Retinal pigment epithelial cell (primary cell): ENCODE results near the gene IL20RB.
"Not testable (repeated sequence)": the region's sequence is repeated elsewhere in the genome, so short reads cannot be mapped to it uniquely, and the experiment has no call there.

ENCODE experiments used
- DNase-seq: peaks from one replicate; pipeline ENCODE4 v3.0.0-alpha.2; 2010; ENCODE audit warnings: low read depth
- H3K4me3 ChIP-seq: 2 replicates; pipeline ENCODE4 v1.5.1; 2011; ENCODE audit warnings: mild to moderate bottlenecking, low read length, control low read depth, moderate library complexity
- CTCF ChIP-seq: conservative IDR thresholded peaks from 2 replicates; pipeline ENCODE4 v1.5.1; 2011; ENCODE audit warnings: low read depth, low read length, control low read depth, inconsistent platforms

Gene IL20RB

GRCh38 chr3:136992115-136992514, 34.3 kb downstream of the IL20RB start:
- TF ChIP-seq CTCF = no peak
- no peak for DNase-seq
- H3K4me3 ChIP-seq = no peak overlapping the region

GRCh38 chr3:136994772-136995516, 37.2 kb downstream of the IL20RB start:
- H3K4me3 ChIP-seq = no peak overlapping the region
- DNase-seq = peak; percentile 94
- TF ChIP-seq CTCF = no peak

GRCh38 chr3:136995652-136996051, 37.9 kb downstream of the IL20RB start:
- no peak for DNase-seq

GRCh38 chr3:137000039-137000438, 42.3 kb downstream of the IL20RB start:
- DNase-seq = no peak
- TF ChIP-seq CTCF = no peak
- H3K4me3 ChIP-seq = no peak overlapping the region

More at GRCh38 chr3:136995652-136996051, 37.9 kb downstream of the IL20RB start:
- TF ChIP-seq CTCF = no peak
- H3K4me3 ChIP-seq = no peak overlapping the region

GRCh38 chr3:137007376-137007775, 49.6 kb downstream of the IL20RB start:
- H3K4me3 ChIP-seq, DNase-seq: not testable (repeated sequence)

GRCh38 chr3:137008131-137008530, 50.3 kb downstream of the IL20RB start:
- no peak for DNase-seq
- no peak for TF ChIP-seq CTCF
- H3K4me3 ChIP-seq = no peak overlapping the region

- DNase-seq = no peak
- TF ChIP-seq CTCF = no peak
- H3K4me3 ChIP-seq = no peak overlapping the region
These were observed 51.2 kb downstream of the IL20RB start for GRCh38 chr3:137008976-137009375.

GRCh38 chr3:137010137-137010536, 52.4 kb downstream of the IL20RB start:
- DNase-seq = no peak
- no peak for TF ChIP-seq CTCF
- H3K4me3 ChIP-seq = no peak overlapping the region
